ENCODE measurements around the gene NBEAL1.

NBEAL1 gene

DNA sequence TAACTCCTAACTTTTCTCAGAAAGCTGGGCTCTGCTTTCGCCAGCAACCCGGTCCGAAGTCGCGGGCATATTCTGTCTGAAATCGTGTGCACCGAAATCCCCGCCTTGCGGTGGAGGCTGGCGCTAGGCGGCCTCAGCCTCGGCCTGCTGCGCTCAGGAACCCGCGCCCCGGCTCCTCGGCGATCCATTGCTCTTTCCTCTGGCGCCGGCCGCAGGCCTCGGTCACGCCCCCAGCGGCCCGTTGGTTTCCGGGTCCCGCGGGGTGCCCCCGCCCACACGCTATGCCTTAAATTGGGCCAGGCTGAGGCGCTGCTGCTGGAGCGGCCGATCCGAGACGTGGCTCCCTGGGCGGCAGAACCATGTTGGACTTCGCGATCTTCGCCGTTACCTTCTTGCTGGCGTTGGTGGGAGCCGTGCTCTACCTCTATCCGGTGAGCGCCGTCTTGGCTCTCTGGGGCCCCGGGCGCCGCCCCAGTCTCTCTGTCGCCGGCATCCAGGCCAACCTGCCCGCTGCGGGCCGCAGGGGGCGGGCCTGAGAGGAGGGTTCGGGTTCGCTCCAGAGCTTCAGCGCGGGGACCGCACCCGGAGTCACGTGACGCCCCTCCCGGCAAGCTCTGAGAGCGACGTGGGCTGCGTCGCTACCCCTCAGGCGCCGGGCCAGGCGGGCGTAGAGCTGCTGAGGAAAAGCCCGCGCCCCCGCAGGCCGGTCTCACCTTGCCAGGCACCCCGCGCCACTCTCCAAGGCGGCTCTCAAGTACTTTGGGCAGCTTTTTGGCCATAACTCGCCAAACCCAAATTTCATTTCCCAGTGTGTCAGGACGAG, 224.2 kb downstream of the NBEAL1 start, which contains the start of gene CYP20A1 (continued):
- TF ChIP-seq ZNF214 (tag by site-specific recombination; IDR thresholded peaks at IDR 0.05; ENCODE audit: borderline replicate concordance) (no peak), ZNF174 (tag by site-specific recombination; IDR thresholded peaks at IDR 0.05) (no peak), ELK4 (IDR thresholded peaks at IDR 0.05; ENCODE audit: borderline replicate concordance, low read depth, low read length) (no peak), ZNF416 (tag by site-specific recombination; IDR thresholded peaks at IDR 0.05) (no peak), ZFP37 (tag by site-specific recombination; IDR thresholded peaks at IDR 0.05) (peak; percentile 93), MZF1 (tag by site-specific recombination; IDR thresholded peaks at IDR 0.05; ENCODE audit: borderline replicate concordance) (peak; percentile 57; the same call in 1 of the 2 replicates), ZNF585B (tag by site-specific recombination; IDR thresholded peaks at IDR 0.05) (no peak), ZNF473 (tag by site-specific recombination; IDR thresholded peaks at IDR 0.05) (no peak), ZNF112 (tag by site-specific recombination; IDR thresholded peaks at IDR 0.05) (no peak), ZNF341 (tag by site-specific recombination; IDR thresholded peaks at IDR 0.05; ENCODE audit: low read depth) (peak; percentile 55; the same call in 1 of the 2 replicates), SCRT1 (tag by site-specific recombination; IDR thresholded peaks at IDR 0.05; ENCODE audit: borderline replicate concordance) (no peak), KLF16 (tag by site-specific recombination; IDR thresholded peaks at IDR 0.05) (peak; percentile 94), ZEB2 (tag by site-specific recombination; IDR thresholded peaks at IDR 0.05) (peak; percentile 91), BCL6B (tag by site-specific recombination; IDR thresholded peaks at IDR 0.05) (no peak), ZNF221 (tag by site-specific recombination; IDR thresholded peaks at IDR 0.05; ENCODE audit: borderline replicate concordance) (no peak), PBX3 (CRISPR knock-in tag; IDR thresholded peaks at IDR 0.05) (peak; percentile 76; the same call in 1 of the 2 replicates), WT1 (tag by site-specific recombination; IDR thresholded peaks at IDR 0.05) (0 out of 2 replicates have a peak, but pooled peaks have one; percentile 38), ZNF138 (tag by site-specific recombination; IDR thresholded peaks at IDR 0.05; ENCODE audit: borderline replicate concordance) (no peak), ZNF169 (tag by site-specific recombination; IDR thresholded peaks at IDR 0.05) (no peak), IKZF3 (tag by site-specific recombination; IDR thresholded peaks at IDR 0.05) (no peak), BCL11B (tag by site-specific recombination; IDR thresholded peaks at IDR 0.05; ENCODE audit: low read depth) (0 out of 2 replicates have a peak, but pooled peaks have one; percentile 12), OVOL3 (tag by site-specific recombination; IDR thresholded peaks at IDR 0.05) (peak; percentile 81), ZNF529 (tag by site-specific recombination; IDR thresholded peaks at IDR 0.05; ENCODE audit: insufficient replicate concordance) (no peak), SP3 (tag by site-specific recombination; IDR thresholded peaks at IDR 0.05) (peak; percentile 88), ZBTB8A (tag by site-specific recombination; IDR thresholded peaks at IDR 0.05) (peak; percentile 99)
- TF ChIP-seq, protein P1, sequence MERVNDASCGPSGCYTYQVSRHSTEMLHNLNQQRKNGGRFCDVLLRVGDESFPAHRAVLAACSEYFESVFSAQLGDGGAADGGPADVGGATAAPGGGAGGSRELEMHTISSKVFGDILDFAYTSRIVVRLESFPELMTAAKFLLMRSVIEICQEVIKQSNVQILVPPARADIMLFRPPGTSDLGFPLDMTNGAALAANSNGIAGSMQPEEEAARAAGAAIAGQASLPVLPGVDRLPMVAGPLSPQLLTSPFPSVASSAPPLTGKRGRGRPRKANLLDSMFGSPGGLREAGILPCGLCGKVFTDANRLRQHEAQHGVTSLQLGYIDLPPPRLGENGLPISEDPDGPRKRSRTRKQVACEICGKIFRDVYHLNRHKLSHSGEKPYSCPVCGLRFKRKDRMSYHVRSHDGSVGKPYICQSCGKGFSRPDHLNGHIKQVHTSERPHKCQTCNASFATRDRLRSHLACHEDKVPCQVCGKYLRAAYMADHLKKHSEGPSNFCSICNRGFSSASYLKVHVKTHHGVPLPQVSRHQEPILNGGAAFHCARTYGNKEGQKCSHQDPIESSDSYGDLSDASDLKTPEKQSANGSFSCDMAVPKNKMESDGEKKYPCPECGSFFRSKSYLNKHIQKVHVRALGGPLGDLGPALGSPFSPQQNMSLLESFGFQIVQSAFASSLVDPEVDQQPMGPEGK (tag by site-specific recombination; IDR thresholded peaks at IDR 0.05) = peak; percentile 98
- TF ChIP-seq, protein P2, sequence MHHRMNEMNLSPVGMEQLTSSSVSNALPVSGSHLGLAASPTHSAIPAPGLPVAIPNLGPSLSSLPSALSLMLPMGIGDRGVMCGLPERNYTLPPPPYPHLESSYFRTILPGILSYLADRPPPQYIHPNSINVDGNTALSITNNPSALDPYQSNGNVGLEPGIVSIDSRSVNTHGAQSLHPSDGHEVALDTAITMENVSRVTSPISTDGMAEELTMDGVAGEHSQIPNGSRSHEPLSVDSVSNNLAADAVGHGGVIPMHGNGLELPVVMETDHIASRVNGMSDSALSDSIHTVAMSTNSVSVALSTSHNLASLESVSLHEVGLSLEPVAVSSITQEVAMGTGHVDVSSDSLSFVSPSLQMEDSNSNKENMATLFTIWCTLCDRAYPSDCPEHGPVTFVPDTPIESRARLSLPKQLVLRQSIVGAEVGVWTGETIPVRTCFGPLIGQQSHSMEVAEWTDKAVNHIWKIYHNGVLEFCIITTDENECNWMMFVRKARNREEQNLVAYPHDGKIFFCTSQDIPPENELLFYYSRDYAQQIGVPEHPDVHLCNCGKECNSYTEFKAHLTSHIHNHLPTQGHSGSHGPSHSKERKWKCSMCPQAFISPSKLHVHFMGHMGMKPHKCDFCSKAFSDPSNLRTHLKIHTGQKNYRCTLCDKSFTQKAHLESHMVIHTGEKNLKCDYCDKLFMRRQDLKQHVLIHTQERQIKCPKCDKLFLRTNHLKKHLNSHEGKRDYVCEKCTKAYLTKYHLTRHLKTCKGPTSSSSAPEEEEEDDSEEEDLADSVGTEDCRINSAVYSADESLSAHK (tag by site-specific recombination; IDR thresholded peaks at IDR 0.05) = no peak
- TF ChIP-seq, protein P3, sequence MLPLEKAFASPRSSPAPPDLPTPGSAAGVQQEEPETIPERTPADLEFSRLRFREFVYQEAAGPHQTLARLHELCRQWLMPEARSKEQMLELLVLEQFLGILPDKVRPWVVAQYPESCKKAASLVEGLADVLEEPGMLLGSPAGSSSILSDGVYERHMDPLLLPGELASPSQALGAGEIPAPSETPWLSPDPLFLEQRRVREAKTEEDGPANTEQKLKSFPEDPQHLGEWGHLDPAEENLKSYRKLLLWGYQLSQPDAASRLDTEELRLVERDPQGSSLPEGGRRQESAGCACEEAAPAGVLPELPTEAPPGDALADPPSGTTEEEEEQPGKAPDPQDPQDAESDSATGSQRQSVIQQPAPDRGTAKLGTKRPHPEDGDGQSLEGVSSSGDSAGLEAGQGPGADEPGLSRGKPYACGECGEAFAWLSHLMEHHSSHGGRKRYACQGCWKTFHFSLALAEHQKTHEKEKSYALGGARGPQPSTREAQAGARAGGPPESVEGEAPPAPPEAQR (tag by site-specific recombination; IDR thresholded peaks at IDR 0.05) = no peak
- TF ChIP-seq, protein P4, sequence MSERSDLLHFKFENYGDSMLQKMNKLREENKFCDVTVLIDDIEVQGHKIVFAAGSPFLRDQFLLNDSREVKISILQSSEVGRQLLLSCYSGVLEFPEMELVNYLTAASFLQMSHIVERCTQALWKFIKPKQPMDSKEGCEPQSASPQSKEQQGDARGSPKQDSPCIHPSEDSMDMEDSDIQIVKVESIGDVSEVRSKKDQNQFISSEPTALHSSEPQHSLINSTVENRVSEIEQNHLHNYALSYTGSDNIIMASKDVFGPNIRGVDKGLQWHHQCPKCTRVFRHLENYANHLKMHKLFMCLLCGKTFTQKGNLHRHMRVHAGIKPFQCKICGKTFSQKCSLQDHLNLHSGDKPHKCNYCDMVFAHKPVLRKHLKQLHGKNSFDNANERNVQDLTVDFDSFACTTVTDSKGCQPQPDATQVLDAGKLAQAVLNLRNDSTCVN (tag by site-specific recombination; optimal IDR thresholded peaks at IDR 0.05) = peak; percentile 86
